Measurements from ENCODE around the gene IFI6.
A peak's percentile ranks its signal among the peaks of the same experiment; 100 is the strongest.

Gene IFI6

DNA sequence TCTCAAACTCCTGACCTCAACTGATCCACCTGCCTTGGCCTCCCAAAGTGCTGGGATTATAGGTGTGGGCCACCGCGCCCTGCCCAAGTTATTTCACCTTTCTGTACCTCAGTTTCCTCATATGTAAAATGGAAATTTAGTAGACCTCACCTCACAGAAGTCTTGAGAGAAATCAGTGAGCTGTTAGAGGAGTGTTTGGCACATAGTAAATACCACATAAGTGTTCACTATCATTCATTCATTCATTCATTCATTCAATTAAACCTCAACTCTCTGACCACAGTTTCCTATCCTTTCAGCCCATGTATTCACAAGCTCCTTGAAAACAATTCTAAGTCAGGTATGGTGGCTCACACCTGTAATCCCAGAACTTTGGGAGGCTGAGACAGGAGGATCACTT, 33.2 kb downstream of the IFI6 start:
- TF ChIP-seq, protein P1, sequence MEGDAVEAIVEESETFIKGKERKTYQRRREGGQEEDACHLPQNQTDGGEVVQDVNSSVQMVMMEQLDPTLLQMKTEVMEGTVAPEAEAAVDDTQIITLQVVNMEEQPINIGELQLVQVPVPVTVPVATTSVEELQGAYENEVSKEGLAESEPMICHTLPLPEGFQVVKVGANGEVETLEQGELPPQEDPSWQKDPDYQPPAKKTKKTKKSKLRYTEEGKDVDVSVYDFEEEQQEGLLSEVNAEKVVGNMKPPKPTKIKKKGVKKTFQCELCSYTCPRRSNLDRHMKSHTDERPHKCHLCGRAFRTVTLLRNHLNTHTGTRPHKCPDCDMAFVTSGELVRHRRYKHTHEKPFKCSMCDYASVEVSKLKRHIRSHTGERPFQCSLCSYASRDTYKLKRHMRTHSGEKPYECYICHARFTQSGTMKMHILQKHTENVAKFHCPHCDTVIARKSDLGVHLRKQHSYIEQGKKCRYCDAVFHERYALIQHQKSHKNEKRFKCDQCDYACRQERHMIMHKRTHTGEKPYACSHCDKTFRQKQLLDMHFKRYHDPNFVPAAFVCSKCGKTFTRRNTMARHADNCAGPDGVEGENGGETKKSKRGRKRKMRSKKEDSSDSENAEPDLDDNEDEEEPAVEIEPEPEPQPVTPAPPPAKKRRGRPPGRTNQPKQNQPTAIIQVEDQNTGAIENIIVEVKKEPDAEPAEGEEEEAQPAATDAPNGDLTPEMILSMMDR (IDR thresholded peaks at IDR 0.05; ENCODE audit: borderline replicate concordance, insufficient read depth, low read depth, low read length) = no peak
- no peak overlapping the region for H3K4me3 ChIP-seq (ENCODE audit: low read depth, low read length)

DNA sequence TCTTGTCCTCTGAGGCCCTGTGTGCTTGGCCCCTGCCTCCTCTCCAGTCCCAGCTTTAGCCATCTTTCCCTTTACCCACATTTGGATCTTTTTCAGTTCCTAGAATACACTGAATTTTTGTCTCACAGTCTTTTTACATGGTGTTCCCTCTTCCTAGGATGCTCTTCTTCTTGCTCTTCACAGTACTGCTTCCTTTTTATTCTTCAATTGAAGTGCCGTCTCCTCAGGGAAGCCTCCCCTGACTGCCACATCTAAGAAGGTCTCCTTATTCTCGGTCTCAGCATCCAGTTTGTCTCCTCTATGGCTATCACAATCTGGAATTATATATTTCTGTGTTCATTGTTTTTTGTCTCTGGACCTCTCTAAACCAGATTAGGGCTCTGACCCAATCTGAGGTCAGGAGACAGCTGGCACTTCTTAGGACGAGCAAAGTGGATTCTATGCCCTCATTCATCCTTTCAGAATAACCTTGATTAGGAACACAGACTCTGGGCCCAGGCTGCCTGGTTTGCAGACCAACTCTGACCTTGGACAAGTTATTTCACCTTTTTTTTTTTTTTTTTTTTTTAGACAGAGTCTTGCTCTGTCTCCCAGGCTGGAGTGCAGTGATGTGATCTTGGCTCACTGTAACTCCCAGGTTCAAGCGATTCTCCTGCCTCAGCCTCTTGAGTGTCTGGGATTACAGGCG, 33.8 kb downstream of the IFI6 start:
- TF ChIP-seq, protein P1 (IDR thresholded peaks at IDR 0.05; ENCODE audit: borderline replicate concordance, insufficient read depth, low read depth, low read length) = no peak
- H3K4me3 ChIP-seq (ENCODE audit: low read depth, low read length) = no peak overlapping the region

DNA sequence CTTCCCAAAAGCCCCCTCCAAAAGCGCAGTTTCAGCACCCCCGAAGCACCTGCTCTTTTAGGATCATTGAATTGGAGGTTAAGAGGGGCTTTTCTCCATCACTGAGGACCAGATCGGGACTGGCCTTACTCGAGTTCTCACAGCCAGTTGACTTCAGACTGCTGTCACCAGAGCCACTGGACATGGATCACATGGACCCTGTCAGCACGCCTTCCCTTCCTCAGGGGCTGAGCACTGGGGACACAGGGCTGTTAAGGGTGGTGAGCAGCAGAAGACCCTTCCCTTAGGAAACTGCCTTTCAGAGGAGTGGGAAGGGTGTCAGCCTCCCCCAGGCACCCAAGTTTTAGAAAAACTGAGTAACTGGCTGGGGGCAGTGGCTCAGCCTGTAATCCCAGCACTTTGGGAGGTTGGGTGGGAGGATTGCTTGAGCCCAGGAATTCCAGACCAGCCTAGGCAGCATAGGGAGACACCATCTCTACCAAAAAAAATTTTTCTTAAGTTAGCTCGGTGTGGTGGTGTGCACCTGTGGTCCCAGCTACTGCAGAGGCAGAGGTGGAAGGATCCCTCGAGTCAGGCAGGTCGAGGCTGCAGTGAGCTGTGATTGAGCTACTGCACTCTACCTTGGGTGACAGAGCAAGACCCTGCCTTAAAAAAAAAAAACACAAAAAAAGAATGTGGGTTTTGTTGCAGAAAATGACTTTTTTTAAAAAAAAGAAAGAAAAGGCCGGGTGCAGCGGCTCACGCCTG, 36.4 kb downstream of the IFI6 start:
- no peak overlapping the region for H3K4me3 ChIP-seq (ENCODE audit: low read depth, low read length)
- TF ChIP-seq, protein P1 (IDR thresholded peaks at IDR 0.05; ENCODE audit: borderline replicate concordance, insufficient read depth, low read depth, low read length) = no peak

DNA sequence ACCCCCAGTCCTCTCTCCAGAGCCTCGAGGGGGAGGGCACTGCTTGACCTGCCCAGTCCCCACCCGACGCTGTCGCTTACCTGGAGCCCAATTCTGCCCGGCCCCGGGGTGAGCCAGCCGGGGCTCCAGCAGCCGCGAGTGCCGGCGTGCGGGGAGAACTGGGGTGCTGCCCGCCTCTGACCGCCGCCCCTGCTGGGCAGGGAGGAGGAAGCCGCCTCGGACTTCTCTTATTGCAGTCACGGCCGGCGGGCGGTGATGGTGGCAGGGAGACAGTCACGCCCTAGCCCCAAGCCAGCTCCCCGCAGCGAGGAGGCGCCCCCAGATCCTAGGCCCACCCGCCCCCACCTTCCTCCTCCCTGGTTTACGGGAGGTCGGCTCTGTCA, 37.0 kb downstream of the IFI6 start, which contains the start of gene FGR:
Gene FGR (minus strand): TSS at position 201 of the 383 bp plus-strand sequence. CDS start 11,269 bp downstream, outside the sequence.
- TF ChIP-seq, protein P1 (IDR thresholded peaks at IDR 0.05; ENCODE audit: borderline replicate concordance, insufficient read depth, low read depth, low read length) = no peak
- H3K4me3 ChIP-seq (ENCODE audit: low read depth, low read length) = peak within 1 kb of the TSS; percentile 76

DNA sequence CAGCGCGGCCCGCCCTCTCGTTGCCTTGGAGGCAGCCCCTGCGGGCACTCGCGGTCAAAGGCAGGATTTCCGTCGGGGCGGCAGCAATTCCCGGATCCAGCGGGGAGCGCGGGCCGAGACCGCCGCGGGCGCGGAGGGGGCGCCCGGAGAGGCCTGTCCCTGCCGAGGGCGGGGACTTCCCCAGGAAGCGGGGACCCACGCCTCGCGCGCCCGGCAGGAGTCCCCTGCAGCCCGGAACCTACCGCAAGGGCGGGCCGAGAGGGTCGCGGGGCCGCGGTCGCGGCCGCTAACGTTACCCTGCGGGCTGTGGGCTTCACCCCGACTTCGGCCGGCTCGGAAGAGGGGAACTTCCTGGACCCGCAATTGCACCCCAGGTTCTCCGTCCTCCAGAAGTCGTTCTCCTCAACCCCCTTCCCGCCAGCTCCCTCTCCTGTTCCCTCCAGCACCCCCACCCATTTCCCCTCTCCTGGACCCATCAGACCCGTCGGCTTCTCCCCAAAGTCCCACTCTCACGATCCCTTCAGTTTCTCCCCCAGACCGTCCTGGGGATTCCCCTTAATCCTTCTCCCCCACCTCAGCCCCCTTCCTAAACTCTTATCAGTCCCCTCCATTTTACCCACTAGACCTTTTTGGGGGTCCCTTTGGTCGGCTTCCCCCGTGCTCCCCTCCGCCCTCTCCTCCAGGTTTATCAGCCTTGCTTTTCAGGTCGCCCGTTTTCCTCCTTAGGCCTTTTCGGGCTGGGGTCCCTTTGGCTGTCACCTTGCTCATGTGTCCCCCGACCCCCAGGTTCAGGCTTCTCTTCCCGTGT, 37.6 kb downstream of the IFI6 start:
- TF ChIP-seq, protein P1 (IDR thresholded peaks at IDR 0.05; ENCODE audit: borderline replicate concordance, insufficient read depth, low read depth, low read length) = no peak
- peak overlapping the region; percentile 76 for H3K4me3 ChIP-seq (ENCODE audit: low read depth, low read length)

DNA sequence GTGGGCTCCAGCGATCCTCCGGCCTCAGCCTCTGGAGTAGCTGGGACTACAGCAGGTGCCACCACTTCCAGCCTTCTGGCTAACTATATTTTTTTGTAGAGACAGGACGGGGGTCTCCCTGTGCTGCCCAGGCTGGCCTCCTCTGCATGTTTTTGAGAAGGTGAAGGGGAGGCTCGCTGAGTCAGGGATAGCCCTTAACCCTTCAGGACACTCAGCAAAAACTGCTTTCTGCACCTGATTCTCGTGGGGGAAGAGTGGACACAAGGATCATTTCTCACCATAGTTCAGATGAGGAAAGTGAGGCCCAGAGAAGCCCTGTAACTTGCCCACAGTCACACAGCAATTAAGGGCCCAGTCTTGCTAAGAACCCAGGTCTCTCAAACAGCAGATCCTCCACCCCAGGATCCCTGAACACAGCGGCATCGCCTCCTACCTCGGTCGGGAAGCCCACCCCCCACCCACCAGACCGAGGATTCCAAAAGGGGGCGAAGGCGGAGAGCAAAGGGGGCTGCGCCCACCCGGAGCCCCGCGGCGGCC, 38.3 kb downstream of the IFI6 start:
- H3K4me3 ChIP-seq (ENCODE audit: low read depth, low read length) = peak overlapping the region; percentile 76
- TF ChIP-seq, protein P1 (IDR thresholded peaks at IDR 0.05; ENCODE audit: borderline replicate concordance, insufficient read depth, low read depth, low read length) = no peak

All from GM12875 (cell line).